ENCODE measurements around the gene NARF.

Gene NARF

DNA sequence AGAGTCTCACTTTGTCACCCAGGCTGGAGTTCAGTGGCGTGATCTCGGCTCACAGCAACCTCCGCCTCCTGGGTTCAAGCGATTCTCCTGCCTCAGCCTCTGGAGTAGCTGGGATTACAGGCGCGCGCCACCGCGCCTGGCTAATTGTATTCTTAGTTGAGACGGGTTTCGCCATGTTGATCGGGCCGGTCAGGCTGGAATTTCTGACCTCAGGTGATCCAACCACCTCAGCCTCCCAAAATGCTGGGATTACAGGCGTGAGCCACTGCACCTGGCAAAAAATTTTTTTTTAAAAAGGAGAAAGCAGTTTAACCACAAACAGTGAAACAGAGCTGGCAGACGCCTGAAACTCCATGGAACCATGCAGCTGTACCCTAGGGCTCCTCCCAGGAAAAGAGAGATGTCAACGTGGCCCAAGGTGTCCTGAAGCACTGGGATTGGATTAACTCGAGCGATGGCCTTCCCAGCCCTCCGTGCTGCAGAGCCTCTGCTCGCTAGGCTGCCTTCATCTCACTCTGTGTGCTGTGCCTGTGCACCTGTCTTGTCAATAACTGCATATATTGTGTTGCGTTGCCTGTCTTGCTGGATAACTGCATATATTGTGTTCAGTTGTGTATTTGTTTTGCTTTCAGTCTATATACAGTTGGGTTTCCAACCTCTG lies 31.4 kb downstream of the NARF start:
- H3K4me3 ChIP-seq (ENCODE audit: low read depth, low read length) = no peak overlapping the region
- TF ChIP-seq, protein P1, sequence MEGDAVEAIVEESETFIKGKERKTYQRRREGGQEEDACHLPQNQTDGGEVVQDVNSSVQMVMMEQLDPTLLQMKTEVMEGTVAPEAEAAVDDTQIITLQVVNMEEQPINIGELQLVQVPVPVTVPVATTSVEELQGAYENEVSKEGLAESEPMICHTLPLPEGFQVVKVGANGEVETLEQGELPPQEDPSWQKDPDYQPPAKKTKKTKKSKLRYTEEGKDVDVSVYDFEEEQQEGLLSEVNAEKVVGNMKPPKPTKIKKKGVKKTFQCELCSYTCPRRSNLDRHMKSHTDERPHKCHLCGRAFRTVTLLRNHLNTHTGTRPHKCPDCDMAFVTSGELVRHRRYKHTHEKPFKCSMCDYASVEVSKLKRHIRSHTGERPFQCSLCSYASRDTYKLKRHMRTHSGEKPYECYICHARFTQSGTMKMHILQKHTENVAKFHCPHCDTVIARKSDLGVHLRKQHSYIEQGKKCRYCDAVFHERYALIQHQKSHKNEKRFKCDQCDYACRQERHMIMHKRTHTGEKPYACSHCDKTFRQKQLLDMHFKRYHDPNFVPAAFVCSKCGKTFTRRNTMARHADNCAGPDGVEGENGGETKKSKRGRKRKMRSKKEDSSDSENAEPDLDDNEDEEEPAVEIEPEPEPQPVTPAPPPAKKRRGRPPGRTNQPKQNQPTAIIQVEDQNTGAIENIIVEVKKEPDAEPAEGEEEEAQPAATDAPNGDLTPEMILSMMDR (IDR thresholded peaks at IDR 0.05; ENCODE audit: borderline replicate concordance, insufficient read depth, low read depth, low read length) = no peak

DNA sequence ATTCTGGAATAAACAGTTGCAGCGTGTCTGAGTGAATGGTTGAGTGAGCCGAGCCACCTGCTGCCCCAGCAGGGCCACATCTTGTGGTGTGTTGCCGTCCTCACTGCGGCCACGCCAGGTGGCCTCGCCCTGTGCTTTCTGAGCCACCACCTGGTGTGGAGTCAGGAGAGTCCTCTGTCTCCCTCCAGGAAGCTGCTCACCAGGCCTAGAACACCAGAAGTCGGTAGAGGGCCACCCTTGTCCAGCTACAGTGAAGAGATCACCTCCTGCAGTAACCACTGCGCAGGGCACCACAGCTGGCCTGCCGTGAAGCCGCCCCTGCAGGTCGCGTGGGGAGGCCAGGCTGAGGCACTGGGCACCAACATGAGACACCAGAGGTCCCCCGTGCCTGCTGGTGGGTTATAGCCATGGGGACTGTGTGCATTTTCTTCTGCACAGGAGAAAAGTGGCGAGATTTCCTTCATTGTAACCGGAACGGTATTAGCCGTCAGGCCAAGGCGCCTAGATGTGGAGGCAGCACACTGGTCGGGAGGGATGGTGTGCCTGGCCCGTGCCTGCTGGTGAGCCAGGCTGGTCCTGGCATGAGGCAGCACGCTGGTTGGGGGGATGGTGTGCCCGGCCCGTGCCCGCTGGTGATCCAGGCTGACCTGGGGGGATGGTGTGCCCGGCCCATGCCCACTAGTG lies 32.1 kb downstream of the NARF start:
- no peak overlapping the region for H3K4me3 ChIP-seq (ENCODE audit: low read depth, low read length)
- TF ChIP-seq, protein P1 (IDR thresholded peaks at IDR 0.05; ENCODE audit: borderline replicate concordance, insufficient read depth, low read depth, low read length) = no peak

DNA sequence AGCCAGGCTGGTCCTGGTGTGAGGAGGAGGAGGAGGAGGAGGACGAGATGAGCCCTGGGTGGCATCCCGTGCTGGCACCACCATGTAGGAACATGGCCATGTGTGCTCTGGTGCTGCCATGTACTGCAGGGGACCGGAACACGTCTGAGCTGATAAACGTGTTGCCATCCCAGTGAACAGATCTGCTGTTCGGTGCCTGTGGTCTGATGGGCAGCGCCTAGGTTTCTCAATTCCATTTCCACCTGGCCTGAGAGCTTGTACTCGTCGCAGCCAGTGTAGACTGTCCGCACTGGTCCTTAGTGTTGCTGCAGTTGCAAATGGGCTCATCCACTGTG lies 32.6 kb downstream of the NARF start:
- H3K4me3 ChIP-seq (ENCODE audit: low read depth, low read length) = no peak overlapping the region
- TF ChIP-seq, protein P1 (IDR thresholded peaks at IDR 0.05; ENCODE audit: borderline replicate concordance, insufficient read depth, low read depth, low read length) = no peak

DNA sequence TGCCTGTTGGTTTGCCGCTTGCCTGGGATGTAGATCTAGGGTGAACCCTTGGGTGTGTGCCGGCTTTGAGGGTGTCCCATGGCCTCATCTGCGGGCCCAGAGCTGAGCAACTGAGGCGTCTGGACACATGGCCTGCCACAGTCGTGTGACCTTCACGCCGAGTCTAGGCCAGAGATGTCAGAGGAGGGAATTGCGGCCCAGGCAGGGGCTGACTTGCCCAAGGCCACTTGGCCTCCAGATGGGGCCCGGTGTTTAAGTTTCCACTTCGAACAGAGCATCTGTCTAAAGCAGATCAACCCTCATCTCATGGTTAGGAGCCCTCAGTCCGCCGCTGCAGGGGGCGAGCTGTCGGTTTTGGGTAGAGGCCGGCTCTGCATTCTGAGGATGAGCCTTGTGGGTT lies 33.0 kb downstream of the NARF start:
- no peak overlapping the region for H3K4me3 ChIP-seq (ENCODE audit: low read depth, low read length)
- TF ChIP-seq, protein P1 (IDR thresholded peaks at IDR 0.05; ENCODE audit: borderline replicate concordance, insufficient read depth, low read depth, low read length) = no peak

DNA sequence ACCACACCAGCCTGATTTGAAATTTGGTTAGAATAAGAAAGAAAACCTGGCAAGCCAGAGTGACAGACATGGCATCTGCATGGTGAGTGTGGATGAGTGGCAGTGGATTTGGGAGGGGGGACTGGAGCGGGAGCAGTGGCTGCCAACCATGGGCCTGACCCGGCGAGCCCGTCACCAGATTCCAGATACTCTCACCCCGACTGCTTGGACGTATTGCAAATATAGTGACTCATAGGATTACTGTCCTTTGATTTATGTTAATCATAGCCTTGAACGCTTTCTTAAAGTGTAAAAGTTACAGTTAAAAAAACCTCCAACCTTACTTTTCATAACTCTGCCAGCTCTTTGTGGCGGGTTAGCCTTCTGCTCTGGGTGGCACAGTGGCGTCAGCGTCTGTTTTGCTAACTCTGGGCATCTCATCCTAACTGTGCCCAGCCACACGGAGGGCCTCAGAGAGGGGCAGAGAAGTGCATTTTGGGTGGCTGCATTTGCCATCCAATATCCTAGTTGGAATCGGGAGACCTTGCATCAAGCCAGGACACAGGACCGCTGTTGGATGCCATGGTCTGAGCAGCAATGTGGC lies 34.2 kb downstream of the NARF start:
- TF ChIP-seq, protein P1 (IDR thresholded peaks at IDR 0.05; ENCODE audit: borderline replicate concordance, insufficient read depth, low read depth, low read length) = no peak
- no peak overlapping the region for H3K4me3 ChIP-seq (ENCODE audit: low read depth, low read length)

DNA sequence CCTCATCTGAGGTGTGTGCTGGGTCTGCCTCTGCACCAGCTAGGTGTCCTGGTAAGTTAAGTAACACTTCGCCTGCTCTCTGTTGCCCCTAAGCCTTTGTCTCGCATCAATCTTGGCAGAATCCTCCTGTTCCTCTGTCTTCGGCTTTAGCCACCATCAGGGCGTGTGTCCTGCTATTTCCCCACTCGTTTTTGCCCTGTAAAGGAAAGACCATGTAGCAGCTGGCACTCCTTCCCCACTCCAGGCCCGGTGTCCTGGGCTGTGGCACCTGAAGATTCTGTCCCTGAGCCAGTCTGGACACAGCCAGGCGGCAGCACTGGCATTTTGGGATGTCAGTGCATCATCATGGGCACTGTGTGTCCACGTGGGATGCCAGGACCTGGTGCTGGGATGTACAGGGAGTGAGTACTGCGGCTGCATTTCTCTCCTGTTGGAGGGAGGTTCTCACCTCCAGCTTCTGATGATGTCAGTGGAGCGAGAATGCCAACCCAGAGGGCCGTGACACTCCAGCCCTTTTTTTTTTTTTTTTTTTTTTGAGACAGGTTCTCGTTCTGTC lies 34.8 kb downstream of the NARF start:
- no peak overlapping the region for H3K4me3 ChIP-seq (ENCODE audit: low read depth, low read length)
- TF ChIP-seq, protein P1 (IDR thresholded peaks at IDR 0.05; ENCODE audit: borderline replicate concordance, insufficient read depth, low read depth, low read length) = no peak

Measured in GM12875 (cell line).